Esophagus muscularis mucosa (tissue), 3 donors: ENCODE measurements around the gene IGF2R.

Experiments used
- POLR2A ChIP-seq: fragments of 450-650 bp; IDR thresholded peaks from one replicate; pipeline ENCODE4 v1.6.1; 2017; ENCODE audit warnings: antibody characterized with exemption, moderate library complexity, mild to moderate bottlenecking, low read depth
- TF ChIP-seq, protein P1 (sequence below), 3 experiments: fragments of 200-600 bp in 2 of 3; fragments of 450-650 bp in 1 of 3; sonication (generic) in 2 of 3; IDR thresholded peaks; one replicate each; pipeline ENCODE4 v1.5.1; 2017 to 2019; ENCODE audit warnings: antibody characterized with exemption in 3 of 3, mild to moderate bottlenecking in 2 of 3, moderate library complexity in 1 of 3

DNA sequence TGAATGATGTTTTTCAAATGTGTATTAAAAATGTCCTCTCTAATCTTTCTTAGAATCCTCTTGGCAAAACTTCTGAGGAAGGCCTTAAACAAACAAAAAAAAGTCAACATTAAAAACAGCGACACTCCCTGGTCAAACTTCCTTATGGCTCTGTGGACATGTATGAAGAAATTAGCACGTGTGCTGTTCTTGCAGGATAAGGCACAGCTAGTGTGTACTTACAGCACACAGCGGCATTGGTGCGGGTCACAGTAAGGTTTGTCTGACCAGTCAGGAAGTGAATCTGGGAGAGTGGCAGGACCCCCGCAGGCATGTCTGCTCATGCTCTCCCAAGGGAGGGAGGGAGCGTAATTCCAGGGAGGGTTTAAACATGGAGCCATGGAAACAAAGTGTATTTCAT is 191.6 kb downstream of the IGF2R start:
- TF ChIP-seq, protein P1, sequence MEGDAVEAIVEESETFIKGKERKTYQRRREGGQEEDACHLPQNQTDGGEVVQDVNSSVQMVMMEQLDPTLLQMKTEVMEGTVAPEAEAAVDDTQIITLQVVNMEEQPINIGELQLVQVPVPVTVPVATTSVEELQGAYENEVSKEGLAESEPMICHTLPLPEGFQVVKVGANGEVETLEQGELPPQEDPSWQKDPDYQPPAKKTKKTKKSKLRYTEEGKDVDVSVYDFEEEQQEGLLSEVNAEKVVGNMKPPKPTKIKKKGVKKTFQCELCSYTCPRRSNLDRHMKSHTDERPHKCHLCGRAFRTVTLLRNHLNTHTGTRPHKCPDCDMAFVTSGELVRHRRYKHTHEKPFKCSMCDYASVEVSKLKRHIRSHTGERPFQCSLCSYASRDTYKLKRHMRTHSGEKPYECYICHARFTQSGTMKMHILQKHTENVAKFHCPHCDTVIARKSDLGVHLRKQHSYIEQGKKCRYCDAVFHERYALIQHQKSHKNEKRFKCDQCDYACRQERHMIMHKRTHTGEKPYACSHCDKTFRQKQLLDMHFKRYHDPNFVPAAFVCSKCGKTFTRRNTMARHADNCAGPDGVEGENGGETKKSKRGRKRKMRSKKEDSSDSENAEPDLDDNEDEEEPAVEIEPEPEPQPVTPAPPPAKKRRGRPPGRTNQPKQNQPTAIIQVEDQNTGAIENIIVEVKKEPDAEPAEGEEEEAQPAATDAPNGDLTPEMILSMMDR (IDR thresholded peaks at IDR 0.05), result no peak
- TF ChIP-seq POLR2A, result no peak
